WERI-Rb-1 (cell line): Measurements from ENCODE around the gene HEXD.

Experiments
- DNase-seq: peaks from one replicate; pipeline ENCODE4 v3.0.0-alpha.2; 2020
- H3K27ac ChIP-seq: fragments of 250-450 bp; sonication (Bioruptor Pico); 2 replicates; pipeline ENCODE4 v1.5.1; 2020; ENCODE audit warnings: mild to moderate bottlenecking, moderate library complexity
- H3K27me3 ChIP-seq: fragments of 250-450 bp; sonication (Bioruptor Pico); 2 replicates; pipeline ENCODE4 v1.5.1; 2021; ENCODE audit warnings: mild to moderate bottlenecking, low read depth, moderate library complexity; ENCODE audit not compliant: insufficient read depth, severe bottlenecking
- H3K36me3 ChIP-seq: fragments of 250-450 bp; sonication (Bioruptor Pico); 2 replicates; pipeline ENCODE4 v1.5.1; 2020; ENCODE audit warnings: mild to moderate bottlenecking, moderate library complexity
- H3K4me3 ChIP-seq: 2 replicates; pipeline ENCODE4 v1.5.1; 2011; ENCODE audit warnings: low read depth, mild to moderate bottlenecking, control low read depth, low read length
- H3K9me3 ChIP-seq: fragments of 250-450 bp; sonication (Bioruptor Pico); 2 replicates; pipeline ENCODE4 v1.5.1; 2021; ENCODE audit warnings: mild to moderate bottlenecking, moderate library complexity; ENCODE audit not compliant: severe bottlenecking
- CTCF ChIP-seq: IDR thresholded peaks from 2 replicates; pipeline ENCODE4 v1.5.1; 2011; ENCODE audit warnings: low read depth, mild to moderate bottlenecking, control low read depth, inconsistent platforms, low read length

HEXD gene

GRCh38 chr17:82405051-82405450 lies 13.1 kb upstream of the HEXD start:
- Histone ChIP-seq H3K27ac (no peak overlapping the region), H3K4me3 (no peak overlapping the region), H3K27me3 (no peaks in the 10 kb centered on the region), H3K36me3 (peaks cover 57% of the 10 kb centered on the region), H3K9me3 (no peaks in the 10 kb centered on the region)
- no peak for DNase-seq
- TF ChIP-seq CTCF = no peak

GRCh38 chr17:82406131-82406671 lies 11.9 kb upstream of the HEXD start:
- Histone ChIP-seq H3K9me3 (no peaks in the 10 kb centered on the region), H3K36me3 (peaks cover 48% of the 10 kb centered on the region), H3K27me3 (no peaks in the 10 kb centered on the region), H3K27ac (no peak overlapping the region), H3K4me3 (no peak overlapping the region)
- no peak for DNase-seq
- TF ChIP-seq CTCF = no peak

- no peak for TF ChIP-seq CTCF
- H3K36me3 ChIP-seq = peaks cover 40% of the 10 kb centered on the region
- no peaks in the 10 kb centered on the region for H3K27me3 ChIP-seq
- DNase-seq = no peak
- no peak overlapping the region for H3K27ac ChIP-seq
- no peaks in the 10 kb centered on the region for H3K9me3 ChIP-seq
- no peak overlapping the region for H3K4me3 ChIP-seq
These were observed 10.9 kb upstream of the HEXD start for GRCh38 chr17:82407255-82407654.

- H3K36me3 ChIP-seq = peaks cover 37% of the 10 kb centered on the region
- no peak for DNase-seq
- no peak overlapping the region for H3K4me3 ChIP-seq
- no peaks in the 10 kb centered on the region for H3K27me3 ChIP-seq
- TF ChIP-seq CTCF = no peak
- no peak overlapping the region for H3K27ac ChIP-seq
- H3K9me3 ChIP-seq = no peaks in the 10 kb centered on the region
These were observed 9.7 kb upstream of the HEXD start for GRCh38 chr17:82408288-82408937.

GRCh38 chr17:82408938-82409318 lies 9.2 kb upstream of the HEXD start:
- Histone ChIP-seq H3K36me3 (peaks cover 35% of the 10 kb centered on the region), H3K4me3 (no peak overlapping the region), H3K9me3 (no peaks in the 10 kb centered on the region), H3K27ac (no peak overlapping the region), H3K27me3 (no peaks in the 10 kb centered on the region)
- DNase-seq = no peak
- TF ChIP-seq CTCF = no peak
